Neural cell (in vitro differentiated cells): Measurements from ENCODE around the gene MYOM1. TPM values are rescaled to one million over a fixed set of nuclear protein-coding genes. Genes with fewer than 3 reads are reported as not detected.
"Not testable (repeated sequence)": the region's sequence is repeated elsewhere in the genome, so short reads cannot be mapped to it uniquely, and the experiment has no call there.

Experiments
- H2AFZ ChIP-seq: fragments of 200-600, 300-800 bp; sonication (generic), shearing (Covaris generic); 2 replicates; pipeline ENCODE4 v1.6.0; 2014; ENCODE audit warnings: low read depth, mild to moderate bottlenecking, antibody characterized with exemption, low read length, moderate library complexity
- H3F3A ChIP-seq: fragments of 200-600 bp; shearing (Covaris generic); 2 replicates; pipeline ENCODE4 v1.6.1; 2016; ENCODE audit warnings: mild to moderate bottlenecking, moderate library complexity, mixed read lengths, antibody characterized with exemption, low read length; ENCODE audit not compliant: insufficient read depth, poor library complexity, severe bottlenecking
- H3K27ac ChIP-seq: fragments of 200-600, 300-800 bp; sonication (generic), shearing (Covaris generic); 2 replicates; pipeline ENCODE4 v1.5.1; 2014; ENCODE audit warnings: mild to moderate bottlenecking, low read length, moderate library complexity
- H3K27me3 ChIP-seq: fragments of 300-800, 200-600 bp; sonication (generic), shearing (Covaris generic); 2 replicates; pipeline ENCODE4 v1.6.0; 2014; ENCODE audit warnings: mild to moderate bottlenecking, low read depth, low read length, moderate library complexity; ENCODE audit not compliant: insufficient read depth
- H3K36me3 ChIP-seq: fragments of 300-800, 200-600 bp; sonication (generic), shearing (Covaris generic); 2 replicates; pipeline ENCODE4 v1.5.1; 2014; ENCODE audit warnings: mild to moderate bottlenecking, antibody characterized with exemption, low read length, moderate library complexity; ENCODE audit not compliant: insufficient read depth
- H3K4me2 ChIP-seq: fragments of 300-800, 200-600 bp; sonication (generic), shearing (Covaris generic); 2 replicates; pipeline ENCODE4 v1.6.0; 2014; ENCODE audit warnings: mild to moderate bottlenecking, low read length
- H3K4me3 ChIP-seq: fragments of 300-800, 200-600 bp; sonication (generic), shearing (Covaris generic); 2 replicates; pipeline ENCODE4 v1.5.1; 2014; ENCODE audit warnings: mild to moderate bottlenecking, low read length, moderate library complexity
- H3K79me2 ChIP-seq: fragments of 200-600 bp; shearing (Covaris generic); replicated peaks from 2 replicates; pipeline ENCODE4 v1.6.0; 2014; ENCODE audit warnings: mild to moderate bottlenecking, low read length, moderate library complexity; ENCODE audit not compliant: insufficient read depth
- H3K9ac ChIP-seq: fragments of 300-800, 200-600 bp; sonication (generic), shearing (Covaris generic); 2 replicates; pipeline ENCODE4 v1.6.1; 2016; ENCODE audit warnings: mild to moderate bottlenecking, low read length, mixed read lengths
- H3K9me2 ChIP-seq: fragments of 200-600 bp; shearing (Covaris generic); 2 replicates; pipeline ENCODE4 v1.6.1; 2016; ENCODE audit warnings: mild to moderate bottlenecking, low read length, mixed read lengths; ENCODE audit not compliant: insufficient read depth
- H3K9me3 ChIP-seq: fragments of 200-600, 300-800 bp; sonication (generic), shearing (Covaris generic); 2 replicates; pipeline ENCODE4 v1.6.1; 2016; ENCODE audit warnings: mild to moderate bottlenecking, mixed run types, low read length, moderate library complexity, mixed read lengths
- H4K20me1 ChIP-seq: fragments of 200-600 bp; shearing (Covaris generic); 2 replicates; pipeline ENCODE4 v1.6.1; 2016; ENCODE audit warnings: mild to moderate bottlenecking, mixed run types; ENCODE audit not compliant: insufficient read depth
- EP300 ChIP-seq: fragments of 450-650 bp; conservative IDR thresholded peaks from 2 replicates; pipeline ENCODE4 v1.6.1; 2014; ENCODE audit warnings: antibody characterized with exemption, mild to moderate bottlenecking, moderate library complexity; ENCODE audit not compliant: poor library complexity, severe bottlenecking
- EZH2 ChIP-seq: fragments of 200-600, 300-800 bp; shearing (Covaris generic), sonication (generic); IDR thresholded peaks from 2 replicates; pipeline ENCODE4 v1.6.1; 2014; ENCODE audit warnings: antibody characterized with exemption, low read length, borderline replicate concordance, mild to moderate bottlenecking; ENCODE audit not compliant: insufficient read depth, poor library complexity, severe bottlenecking
- MXI1 ChIP-seq: fragments of 450-650 bp; conservative IDR thresholded peaks from 2 replicates; pipeline ENCODE4 v1.6.1; 2014; ENCODE audit warnings: antibody characterized with exemption, mild to moderate bottlenecking; ENCODE audit not compliant: poor library complexity, severe bottlenecking
- POLR2AphosphoS5 ChIP-seq: IDR thresholded peaks from 2 replicates; pipeline ENCODE4 v1.6.1; 2012
- RAD21 ChIP-seq: fragments of 450-650 bp; conservative IDR thresholded peaks from 2 replicates; pipeline ENCODE4 v1.6.1; 2014; ENCODE audit warnings: antibody characterized with exemption, mild to moderate bottlenecking, moderate library complexity
- REST ChIP-seq: IDR thresholded peaks from 2 replicates; pipeline ENCODE4 v1.6.1; 2012; ENCODE audit warnings: borderline replicate concordance
- SMC3 ChIP-seq: fragments of 450-650 bp; conservative IDR thresholded peaks from 2 replicates; pipeline ENCODE4 v1.6.1; 2014; ENCODE audit warnings: antibody characterized with exemption, mild to moderate bottlenecking, moderate library complexity; ENCODE audit not compliant: poor library complexity
- TAF1 ChIP-seq: IDR thresholded peaks from 2 replicates; pipeline ENCODE4 v1.6.1; 2012; ENCODE audit warnings: low read depth
- polyA plus RNA-seq: library from polyadenylated mRNA; depleted of rRNA; stranded (reverse); fragments of >200 nt; gene quantifications from 2 replicates; pipeline ENCODE4 v1.2.3, GENCODE V29; 2014
- TF ChIP-seq, protein P1 (sequence below): fragments of 450-650 bp; IDR thresholded peaks from 2 replicates; pipeline ENCODE4 v1.5.1; 2014; ENCODE audit warnings: antibody characterized with exemption, mild to moderate bottlenecking, moderate library complexity; ENCODE audit not compliant: poor library complexity, severe bottlenecking

Gene MYOM1
- polyA plus RNA-seq, 1 donor from 2014 or later: 1.7 TPM

- Histone ChIP-seq H3K9me3 (no peaks in the 10 kb centered on the region), H2AFZ (no peak overlapping the region), H3K4me2 (no peak overlapping the region), H3K36me3 (no peaks in the 10 kb centered on the region), H3K79me2 (no peaks in the 10 kb centered on the region), H4K20me1 (no peaks in the 10 kb centered on the region), H3K9ac (no peak overlapping the region), H3F3A (no peaks in the 10 kb centered on the region), H3K27me3 (no peaks in the 10 kb centered on the region), H3K4me3 (no peak overlapping the region), H3K9me2 (no peaks in the 10 kb centered on the region), H3K27ac (no peak overlapping the region)
- TF ChIP-seq SMC3: no peak
- no peak for TF ChIP-seq REST
- TF ChIP-seq, protein P1, sequence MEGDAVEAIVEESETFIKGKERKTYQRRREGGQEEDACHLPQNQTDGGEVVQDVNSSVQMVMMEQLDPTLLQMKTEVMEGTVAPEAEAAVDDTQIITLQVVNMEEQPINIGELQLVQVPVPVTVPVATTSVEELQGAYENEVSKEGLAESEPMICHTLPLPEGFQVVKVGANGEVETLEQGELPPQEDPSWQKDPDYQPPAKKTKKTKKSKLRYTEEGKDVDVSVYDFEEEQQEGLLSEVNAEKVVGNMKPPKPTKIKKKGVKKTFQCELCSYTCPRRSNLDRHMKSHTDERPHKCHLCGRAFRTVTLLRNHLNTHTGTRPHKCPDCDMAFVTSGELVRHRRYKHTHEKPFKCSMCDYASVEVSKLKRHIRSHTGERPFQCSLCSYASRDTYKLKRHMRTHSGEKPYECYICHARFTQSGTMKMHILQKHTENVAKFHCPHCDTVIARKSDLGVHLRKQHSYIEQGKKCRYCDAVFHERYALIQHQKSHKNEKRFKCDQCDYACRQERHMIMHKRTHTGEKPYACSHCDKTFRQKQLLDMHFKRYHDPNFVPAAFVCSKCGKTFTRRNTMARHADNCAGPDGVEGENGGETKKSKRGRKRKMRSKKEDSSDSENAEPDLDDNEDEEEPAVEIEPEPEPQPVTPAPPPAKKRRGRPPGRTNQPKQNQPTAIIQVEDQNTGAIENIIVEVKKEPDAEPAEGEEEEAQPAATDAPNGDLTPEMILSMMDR: no peak
- no peak for TF ChIP-seq RAD21
- TF ChIP-seq MXI1: no peak
- no peak for TF ChIP-seq EP300
- no peak for TF ChIP-seq POLR2AphosphoS5
- TF ChIP-seq TAF1: no peak
- no peak for TF ChIP-seq EZH2
Measured at GRCh38 chr18:3074087-3074486, 145.7 kb downstream of the MYOM1 start.

- H2AFZ ChIP-seq, H3K9me3 ChIP-seq, H3K9ac ChIP-seq, H3K4me2 ChIP-seq, H4K20me1 ChIP-seq, H3K9me2 ChIP-seq, H3K4me3 ChIP-seq, H3K36me3 ChIP-seq, H3K27ac ChIP-seq, H3F3A ChIP-seq, H3K27me3 ChIP-seq, H3K79me2 ChIP-seq: not testable (repeated sequence)
Measured at GRCh38 chr18:3073353-3073752, 146.4 kb downstream of the MYOM1 start.

DNA sequence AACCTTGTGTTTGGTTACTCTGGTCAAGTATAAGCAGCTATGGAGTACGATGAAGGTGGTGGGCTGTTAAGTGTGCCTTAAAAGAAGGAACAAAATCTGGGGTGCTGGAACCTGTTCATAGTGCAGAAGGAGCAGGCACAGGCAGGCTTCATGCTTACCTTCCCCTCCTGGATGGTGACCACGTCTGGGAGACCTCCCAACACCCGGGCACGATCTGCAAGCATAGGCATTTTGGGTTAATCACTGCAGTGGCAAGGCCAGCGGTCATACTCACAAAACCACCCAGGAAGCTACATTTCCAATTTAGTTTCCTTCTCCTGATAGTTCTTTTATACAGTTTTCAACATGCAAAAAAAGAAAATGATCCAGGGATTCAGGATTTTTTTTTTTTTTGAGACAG, 148.1 kb downstream of the MYOM1 start:
- Histone ChIP-seq H3K36me3 (no peaks in the 10 kb centered on the region), H3K9ac (no peak overlapping the region), H4K20me1 (no peaks in the 10 kb centered on the region), H3K79me2 (no peaks in the 10 kb centered on the region), H3K27me3 (no peaks in the 10 kb centered on the region), H3K4me2 (no peak overlapping the region), H3K9me2 (no peaks in the 10 kb centered on the region), H3K9me3 (no peaks in the 10 kb centered on the region), H3F3A (no peaks in the 10 kb centered on the region), H2AFZ (no peak overlapping the region), H3K4me3 (no peak overlapping the region), H3K27ac (no peak overlapping the region)
- TF ChIP-seq EZH2 (no peak), EP300 (no peak), REST (no peak), SMC3 (no peak), RAD21 (no peak), TAF1 (no peak), MXI1 (no peak), POLR2AphosphoS5 (no peak)
- TF ChIP-seq, protein P1: no peak
